ENCODE data around the gene TRIM75. TPM values are rescaled to one million over a fixed set of nuclear protein-coding genes. Genes with fewer than 3 reads are reported as not detected.

Gene TRIM75
- total RNA-seq (not detected), polyA plus RNA-seq (not detected)
- long read RNA-seq, donor 1 = 0 reads
- long read RNA-seq, donor 2, partial matches to known transcripts = 0 of 1 reads
- long read RNA-seq, donor 2, other reads (novel, unspliced or antisense) = 0 of 1 reads
- long read RNA-seq, donor 3, partial matches to known transcripts = 0 of 1 reads
- long read RNA-seq, donor 3, other reads (novel, unspliced or antisense) = 1 of 1 reads

DNA sequence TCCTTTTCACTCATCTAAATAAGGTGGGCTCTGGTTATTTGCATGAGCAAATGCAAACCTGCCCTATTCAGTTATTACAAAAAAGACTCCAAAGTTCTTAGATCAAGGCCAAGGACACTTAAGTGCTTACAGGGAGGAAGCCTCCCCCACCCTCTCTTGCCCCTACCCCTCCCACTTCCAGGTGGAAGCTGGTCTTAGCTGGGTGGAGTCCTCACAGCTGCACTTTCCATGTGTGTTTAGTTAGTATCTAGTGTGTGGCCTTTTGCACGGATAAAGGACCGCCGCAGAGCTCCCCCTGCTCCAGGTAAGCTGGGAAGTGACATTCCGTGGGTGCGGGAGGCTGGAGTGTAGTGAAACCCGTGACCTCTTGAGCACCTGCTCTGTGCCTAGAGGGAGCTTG is at the start of gene TRIM75:
TSS of gene TRIM75 (plus strand) at position 222 of the 400 bp plus-strand sequence. CDS start 5,282 bp downstream, outside the sequence.
- TF ChIP-seq EP300 (IDR thresholded peaks at IDR 0.05) (no peak), POLR2A (IDR thresholded peaks at IDR 0.05) (no peak)
- TF ChIP-seq, protein P1, sequence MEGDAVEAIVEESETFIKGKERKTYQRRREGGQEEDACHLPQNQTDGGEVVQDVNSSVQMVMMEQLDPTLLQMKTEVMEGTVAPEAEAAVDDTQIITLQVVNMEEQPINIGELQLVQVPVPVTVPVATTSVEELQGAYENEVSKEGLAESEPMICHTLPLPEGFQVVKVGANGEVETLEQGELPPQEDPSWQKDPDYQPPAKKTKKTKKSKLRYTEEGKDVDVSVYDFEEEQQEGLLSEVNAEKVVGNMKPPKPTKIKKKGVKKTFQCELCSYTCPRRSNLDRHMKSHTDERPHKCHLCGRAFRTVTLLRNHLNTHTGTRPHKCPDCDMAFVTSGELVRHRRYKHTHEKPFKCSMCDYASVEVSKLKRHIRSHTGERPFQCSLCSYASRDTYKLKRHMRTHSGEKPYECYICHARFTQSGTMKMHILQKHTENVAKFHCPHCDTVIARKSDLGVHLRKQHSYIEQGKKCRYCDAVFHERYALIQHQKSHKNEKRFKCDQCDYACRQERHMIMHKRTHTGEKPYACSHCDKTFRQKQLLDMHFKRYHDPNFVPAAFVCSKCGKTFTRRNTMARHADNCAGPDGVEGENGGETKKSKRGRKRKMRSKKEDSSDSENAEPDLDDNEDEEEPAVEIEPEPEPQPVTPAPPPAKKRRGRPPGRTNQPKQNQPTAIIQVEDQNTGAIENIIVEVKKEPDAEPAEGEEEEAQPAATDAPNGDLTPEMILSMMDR (IDR thresholded peaks at IDR 0.05) = no peak
- Histone ChIP-seq H3K27me3 (no peaks in the 10 kb centered on the region), H3K9me3 (no peaks in the 10 kb centered on the region), H3K36me3 (no peaks in the 10 kb centered on the region), H3K27ac (no peak within 1 kb of the TSS), H3K4me1 (ENCODE audit: insufficient read depth) (no peaks in the 10 kb centered on the region), H3K4me3 (no peak within 1 kb of the TSS)
- WGBS, 3 donors = 50 to 78% (median 61%) methylated on average over 6 of the region's 6 CpGs
- no peak for DNase-seq
- intact Hi-C loops (cut with DNase I) = no loop called here

DNA sequence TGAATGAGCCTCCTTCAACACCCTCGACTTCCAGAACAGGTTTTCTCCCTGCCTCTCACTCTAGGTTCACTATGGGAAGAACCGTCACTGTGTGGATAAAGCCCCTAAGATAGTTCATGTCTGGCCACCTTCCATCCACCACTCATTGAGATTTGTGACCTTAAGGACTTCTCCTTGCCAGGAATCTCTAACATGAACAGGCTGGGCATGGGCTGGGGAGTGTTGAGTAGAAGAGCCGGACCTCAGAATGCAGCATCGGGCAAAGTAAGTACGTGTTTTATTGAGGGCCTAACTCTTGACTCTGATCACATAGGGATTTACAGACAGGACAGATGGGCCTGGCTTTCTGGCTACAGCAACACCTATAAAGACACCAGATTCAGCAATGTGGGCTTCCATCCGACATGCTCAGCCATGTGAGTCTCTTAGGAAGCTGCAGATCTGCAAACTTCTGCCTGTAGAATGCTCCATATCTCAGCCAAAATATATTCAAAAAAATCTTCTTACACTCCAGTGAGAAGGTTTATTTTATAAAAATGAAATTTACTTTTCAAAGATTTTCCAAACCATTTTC is 48.2 kb upstream of the TRIM75 start:
- WGBS, 3 donors = 76 to 87% (median 78%) methylated on average over 6 of the region's 6 CpGs
- H3K4me3 ChIP-seq = no peak overlapping the region
- no peaks in the 10 kb centered on the region for H3K4me1 ChIP-seq (ENCODE audit: insufficient read depth)
- intact Hi-C loops (cut with DNase I) = no loop called here
- no peak for DNase-seq
- TF ChIP-seq, protein P1 (IDR thresholded peaks at IDR 0.05) = no peak
- no peak for TF ChIP-seq EP300 (IDR thresholded peaks at IDR 0.05)
- TF ChIP-seq POLR2A (IDR thresholded peaks at IDR 0.05) = no peak
- H3K27me3 ChIP-seq = no peaks in the 10 kb centered on the region
- no peak overlapping the region for H3K27ac ChIP-seq
- no peaks in the 10 kb centered on the region for H3K9me3 ChIP-seq
- no peaks in the 10 kb centered on the region for H3K36me3 ChIP-seq

DNA sequence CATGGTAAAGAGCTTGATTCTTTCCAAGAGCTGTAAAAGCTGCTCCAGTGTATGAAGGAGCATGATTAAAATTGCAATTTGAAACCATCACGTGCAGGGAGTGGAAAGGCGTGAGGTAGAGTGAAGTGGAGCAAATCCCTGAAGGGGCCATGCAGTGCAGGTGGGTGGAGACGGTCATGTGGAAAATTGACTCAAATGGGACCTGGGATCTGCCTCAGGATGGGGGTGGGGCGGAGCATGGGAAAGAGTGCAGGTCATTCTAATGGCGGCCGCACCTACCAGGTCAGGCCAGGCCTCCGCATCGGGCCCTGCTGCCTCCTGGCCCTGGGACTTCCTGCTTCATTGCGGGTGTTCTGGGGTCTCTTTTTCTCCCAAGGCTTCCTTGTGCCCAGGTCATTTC is 47.2 kb upstream of the TRIM75 start:
- no peaks in the 10 kb centered on the region for H3K4me1 ChIP-seq (ENCODE audit: insufficient read depth)
- H3K4me3 ChIP-seq = no peak overlapping the region
- no peak for TF ChIP-seq POLR2A (IDR thresholded peaks at IDR 0.05)
- TF ChIP-seq, protein P1 (IDR thresholded peaks at IDR 0.05) = no peak
- TF ChIP-seq EP300 (IDR thresholded peaks at IDR 0.05) = no peak
- 67 to 87% (median 79%) methylated on average over 9 of the region's 9 CpGs for WGBS, 3 donors
- no peaks in the 10 kb centered on the region for H3K9me3 ChIP-seq
- no peak overlapping the region for H3K27ac ChIP-seq
- DNase-seq = no peak
- no peaks in the 10 kb centered on the region for H3K36me3 ChIP-seq
- intact Hi-C loops (cut with DNase I) = no loop called here
- no peaks in the 10 kb centered on the region for H3K27me3 ChIP-seq

DNA sequence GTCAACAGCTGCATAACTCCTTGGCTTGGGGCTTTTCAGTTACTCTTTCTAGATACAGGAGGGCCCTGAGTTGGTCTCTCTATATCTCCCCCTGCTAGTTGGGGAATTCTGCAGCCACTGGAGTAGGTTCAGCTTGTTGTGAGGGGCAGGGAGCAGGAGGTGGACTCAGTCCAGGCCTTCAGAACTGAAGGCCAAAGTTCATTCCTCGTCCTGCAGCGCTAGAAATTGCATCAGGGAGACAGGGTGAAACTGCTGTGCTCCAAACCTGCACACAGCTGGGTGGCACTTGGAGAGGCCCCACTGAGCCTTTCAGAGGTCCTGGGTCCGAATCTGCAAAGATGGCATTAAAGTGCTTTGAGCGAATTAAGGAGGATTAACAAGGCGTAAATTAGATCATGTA is 46.8 kb upstream of the TRIM75 start:
- Histone ChIP-seq H3K27me3 (no peaks in the 10 kb centered on the region), H3K4me3 (no peak overlapping the region), H3K36me3 (no peaks in the 10 kb centered on the region), H3K27ac (no peak overlapping the region), H3K9me3 (no peaks in the 10 kb centered on the region), H3K4me1 (ENCODE audit: insufficient read depth) (no peaks in the 10 kb centered on the region)
- DNase-seq = no peak
- WGBS, 3 donors = 63 to 90% (median 73%) methylated on average over 5 of the region's 5 CpGs
- TF ChIP-seq, protein P1 (IDR thresholded peaks at IDR 0.05) = no peak
- TF ChIP-seq POLR2A (IDR thresholded peaks at IDR 0.05) (no peak), EP300 (IDR thresholded peaks at IDR 0.05) (no peak)
- intact Hi-C loops (cut with DNase I) = no loop called here

Data from ovary (tissue), 10 donors.